ENCODE results near the gene BOLA2B.

The BOLA2B gene

GRCh38 chr16:30187971-30188561 lies 5.4 kb downstream of the BOLA2B start (continued):
- TF ChIP-seq PATZ1 (CRISPR knock-in tag; IDR thresholded peaks at IDR 0.05; ENCODE audit: borderline replicate concordance): no peak
- no peak for TF ChIP-seq ESRRG (CRISPR knock-in tag; IDR thresholded peaks at IDR 0.05)
- TF ChIP-seq TOX (CRISPR knock-in tag; IDR thresholded peaks at IDR 0.05; ENCODE audit: borderline replicate concordance): no peak
- no peak for TF ChIP-seq CREB5 (CRISPR knock-in tag; IDR thresholded peaks at IDR 0.05; ENCODE audit: low read depth)
- no peak for TF ChIP-seq ARNTL (CRISPR knock-in tag; IDR thresholded peaks at IDR 0.05; ENCODE audit: borderline replicate concordance, low read depth)
- TF ChIP-seq ZNF565 (CRISPR knock-in tag; conservative IDR thresholded peaks at IDR 0.05; ENCODE audit: low read depth): no peak
- no peak for TF ChIP-seq TSHZ2 (CRISPR knock-in tag; IDR thresholded peaks at IDR 0.05)
- no peak for TF ChIP-seq ZC3H10 (CRISPR knock-in tag; IDR thresholded peaks at IDR 0.05)
- no peak for TF ChIP-seq PPARA (CRISPR knock-in tag; IDR thresholded peaks at IDR 0.05; ENCODE audit: borderline replicate concordance)
- no peak for TF ChIP-seq OSR1 (CRISPR knock-in tag; IDR thresholded peaks at IDR 0.05)
- TF ChIP-seq TCF4 (CRISPR knock-in tag; IDR thresholded peaks at IDR 0.05; ENCODE audit: borderline replicate concordance): no peak
- TF ChIP-seq GLIS3 (CRISPR knock-in tag; IDR thresholded peaks at IDR 0.05): no peak
- no peak for TF ChIP-seq ZFP30 (CRISPR knock-in tag; IDR thresholded peaks at IDR 0.05)
- TF ChIP-seq ZFP3 (CRISPR knock-in tag; IDR thresholded peaks at IDR 0.05): no peak

GRCh38 chr16:30187556-30187865 lies 6.0 kb downstream of the BOLA2B start:
- TF ChIP-seq ISL1 (CRISPR knock-in tag; IDR thresholded peaks at IDR 0.05) (no peak), TCF4 (CRISPR knock-in tag; IDR thresholded peaks at IDR 0.05; ENCODE audit: borderline replicate concordance) (no peak), PATZ1 (CRISPR knock-in tag; IDR thresholded peaks at IDR 0.05; ENCODE audit: borderline replicate concordance) (no peak), ZFP3 (CRISPR knock-in tag; IDR thresholded peaks at IDR 0.05) (no peak)
- no peak for ATAC-seq

GRCh38 chr16:30186782-30187555 lies 6.5 kb downstream of the BOLA2B start:
- ATAC-seq: no peak
- TF ChIP-seq ZNF565 (CRISPR knock-in tag; conservative IDR thresholded peaks at IDR 0.05; ENCODE audit: low read depth) (no peak), ZFP3 (CRISPR knock-in tag; IDR thresholded peaks at IDR 0.05) (no peak), CREB5 (CRISPR knock-in tag; IDR thresholded peaks at IDR 0.05; ENCODE audit: low read depth) (no peak), SNAI2 (CRISPR knock-in tag; IDR thresholded peaks at IDR 0.05) (no peak), PATZ1 (CRISPR knock-in tag; IDR thresholded peaks at IDR 0.05; ENCODE audit: borderline replicate concordance) (no peak), OSR1 (CRISPR knock-in tag; IDR thresholded peaks at IDR 0.05) (no peak), ESRRG (CRISPR knock-in tag; IDR thresholded peaks at IDR 0.05) (no peak), BACH2 (CRISPR knock-in tag; IDR thresholded peaks at IDR 0.05; ENCODE audit: borderline replicate concordance) (no peak), CSDC2 (CRISPR knock-in tag; IDR thresholded peaks at IDR 0.05) (no peak), ARNTL (CRISPR knock-in tag; IDR thresholded peaks at IDR 0.05; ENCODE audit: borderline replicate concordance, low read depth) (no peak), ZNF70 (CRISPR knock-in tag; IDR thresholded peaks at IDR 0.05) (no peak), TSHZ2 (CRISPR knock-in tag; IDR thresholded peaks at IDR 0.05) (no peak), TCF4 (CRISPR knock-in tag; IDR thresholded peaks at IDR 0.05; ENCODE audit: borderline replicate concordance) (no peak), ZNF8 (CRISPR knock-in tag; IDR thresholded peaks at IDR 0.05) (no peak), RARB (CRISPR knock-in tag; IDR thresholded peaks at IDR 0.05) (no peak)
